Measurements from ENCODE around the gene STK16. TPM values are rescaled to one million over a fixed set of nuclear protein-coding genes. Genes with fewer than 3 reads are reported as not detected.
A peak's percentile ranks its signal among the peaks of the same experiment; 100 is the strongest.
"Not testable (repeated sequence)": the region's sequence is repeated elsewhere in the genome, so short reads cannot be mapped to it uniquely, and the experiment has no call there.

Gene STK16
- total RNA-seq, 1 donor from 2014 or later, result 19.9 TPM

- peaks cover 7% of the 10 kb centered on the region for H3K36me3 Mint-ChIP-seq
- H3K36me3 ChIP-seq, result no peaks in the 10 kb centered on the region
- TF ChIP-seq EZH2 (IDR thresholded peaks at IDR 0.05) (no peak), EZH2phosphoT487 (IDR thresholded peaks at IDR 0.05) (no peak)
- TF ChIP-seq, protein P1, sequence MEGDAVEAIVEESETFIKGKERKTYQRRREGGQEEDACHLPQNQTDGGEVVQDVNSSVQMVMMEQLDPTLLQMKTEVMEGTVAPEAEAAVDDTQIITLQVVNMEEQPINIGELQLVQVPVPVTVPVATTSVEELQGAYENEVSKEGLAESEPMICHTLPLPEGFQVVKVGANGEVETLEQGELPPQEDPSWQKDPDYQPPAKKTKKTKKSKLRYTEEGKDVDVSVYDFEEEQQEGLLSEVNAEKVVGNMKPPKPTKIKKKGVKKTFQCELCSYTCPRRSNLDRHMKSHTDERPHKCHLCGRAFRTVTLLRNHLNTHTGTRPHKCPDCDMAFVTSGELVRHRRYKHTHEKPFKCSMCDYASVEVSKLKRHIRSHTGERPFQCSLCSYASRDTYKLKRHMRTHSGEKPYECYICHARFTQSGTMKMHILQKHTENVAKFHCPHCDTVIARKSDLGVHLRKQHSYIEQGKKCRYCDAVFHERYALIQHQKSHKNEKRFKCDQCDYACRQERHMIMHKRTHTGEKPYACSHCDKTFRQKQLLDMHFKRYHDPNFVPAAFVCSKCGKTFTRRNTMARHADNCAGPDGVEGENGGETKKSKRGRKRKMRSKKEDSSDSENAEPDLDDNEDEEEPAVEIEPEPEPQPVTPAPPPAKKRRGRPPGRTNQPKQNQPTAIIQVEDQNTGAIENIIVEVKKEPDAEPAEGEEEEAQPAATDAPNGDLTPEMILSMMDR (IDR thresholded peaks at IDR 0.05), result no peak
- H3F3A ChIP-seq (ENCODE audit: low read depth), result no peaks in the 10 kb centered on the region
- no peaks in the 10 kb centered on the region for H4K20me1 ChIP-seq (ENCODE audit: low read depth)
- peaks cover 11% of the 10 kb centered on the region for H3K4me1 Mint-ChIP-seq
- H3K9me3 ChIP-seq (ENCODE audit: low read depth), result no peaks in the 10 kb centered on the region
- H3K9me3 Mint-ChIP-seq, result no peaks in the 10 kb centered on the region
- H2AFZ ChIP-seq (replicated peaks), result no peak overlapping the region
- no peak overlapping the region for H3K27ac ChIP-seq
- peaks cover 5% of the 10 kb centered on the region for H3K4me1 ChIP-seq
- no peak overlapping the region for H3K9ac ChIP-seq
- H3K4me3 Mint-ChIP-seq, result peak overlapping the region; percentile 22
- H3K4me3 ChIP-seq, result no peak overlapping the region
- no peaks in the 10 kb centered on the region for H3K79me2 ChIP-seq (ENCODE audit: low read depth)
- H3K27me3 Mint-ChIP-seq (ENCODE audit: insufficient read depth, low read depth), result peaks cover 9% of the 10 kb centered on the region
- H3K4me2 ChIP-seq, result no peak overlapping the region
- DNase-seq (ENCODE audit: low spot score), result peak; percentile 84
- H3K27ac Mint-ChIP-seq, result peak overlapping the region; percentile 18
- H3K27me3 ChIP-seq, result no peaks in the 10 kb centered on the region
Observed at GRCh38 chr2:219285894-219286425, 40.7 kb downstream of the STK16 start.

- no peaks in the 10 kb centered on the region for H4K20me1 ChIP-seq (ENCODE audit: low read depth)
- peaks cover 9% of the 10 kb centered on the region for H3K27me3 Mint-ChIP-seq (ENCODE audit: insufficient read depth, low read depth)
- TF ChIP-seq EZH2phosphoT487 (IDR thresholded peaks at IDR 0.05) (no peak), EZH2 (IDR thresholded peaks at IDR 0.05) (no peak)
- TF ChIP-seq, protein P1 (IDR thresholded peaks at IDR 0.05), result no peak
- H3K9me3 ChIP-seq (ENCODE audit: low read depth), result no peaks in the 10 kb centered on the region
- no peak overlapping the region for H3K27ac ChIP-seq
- no peak overlapping the region for H2AFZ ChIP-seq (replicated peaks)
- no peak for DNase-seq (ENCODE audit: low spot score)
- no peaks in the 10 kb centered on the region for H3K9me3 Mint-ChIP-seq
- no peak overlapping the region for H3K27ac Mint-ChIP-seq
- H3K4me2 ChIP-seq, result no peak overlapping the region
- no peaks in the 10 kb centered on the region for H3K79me2 ChIP-seq (ENCODE audit: low read depth)
- H3K9ac ChIP-seq, result no peak overlapping the region
- H3K4me3 ChIP-seq, result no peak overlapping the region
- H3K36me3 ChIP-seq, result no peaks in the 10 kb centered on the region
- H3K4me1 Mint-ChIP-seq, result peaks cover 4% of the 10 kb centered on the region
- H3K27me3 ChIP-seq, result no peaks in the 10 kb centered on the region
- H3K4me1 ChIP-seq, result peaks cover 5% of the 10 kb centered on the region
- peak overlapping the region; percentile 22 for H3K4me3 Mint-ChIP-seq
- peaks cover 7% of the 10 kb centered on the region for H3K36me3 Mint-ChIP-seq
- no peaks in the 10 kb centered on the region for H3F3A ChIP-seq (ENCODE audit: low read depth)
Observed at GRCh38 chr2:219286436-219287115, 41.3 kb downstream of the STK16 start.

- not testable (repeated sequence) for H3K9me3 ChIP-seq (ENCODE audit: low read depth); H3K27me3 Mint-ChIP-seq (ENCODE audit: insufficient read depth, low read depth); H3K4me3 ChIP-seq; H3K27ac ChIP-seq; H2AFZ ChIP-seq (replicated peaks); H3K36me3 ChIP-seq; H3K4me2 ChIP-seq; H3F3A ChIP-seq (ENCODE audit: low read depth); H3K79me2 ChIP-seq (ENCODE audit: low read depth); H3K9ac ChIP-seq; H3K27me3 ChIP-seq; DNase-seq (ENCODE audit: low spot score); H3K36me3 Mint-ChIP-seq; H3K4me1 ChIP-seq; H3K4me1 Mint-ChIP-seq; H3K9me3 Mint-ChIP-seq; H4K20me1 ChIP-seq (ENCODE audit: low read depth); H3K27ac Mint-ChIP-seq
- peak overlapping the region; percentile 46 for H3K4me3 Mint-ChIP-seq
Observed at GRCh38 chr2:219287116-219287440, 41.8 kb downstream of the STK16 start.

GRCh38 chr2:219287580-219288265, 42.4 kb downstream of the STK16 start:
- Histone ChIP-seq H3K27ac (no peak overlapping the region), H2AFZ (replicated peaks) (no peak overlapping the region), H3K9me3 (ENCODE audit: low read depth) (no peaks in the 10 kb centered on the region), H3K36me3 (no peaks in the 10 kb centered on the region), H3K4me1 (peaks cover 5% of the 10 kb centered on the region), H3K9ac (no peak overlapping the region), H3K27me3 (no peaks in the 10 kb centered on the region), H3F3A (ENCODE audit: low read depth) (no peaks in the 10 kb centered on the region), H3K4me3 (no peak overlapping the region), H4K20me1 (ENCODE audit: low read depth) (no peaks in the 10 kb centered on the region), H3K79me2 (ENCODE audit: low read depth) (no peaks in the 10 kb centered on the region), H3K4me2 (no peak overlapping the region)
- Mint-ChIP-seq H3K4me3 (peak overlapping the region; percentile 46), H3K36me3 (peaks cover 4% of the 10 kb centered on the region), H3K27me3 (ENCODE audit: insufficient read depth, low read depth) (peaks cover 9% of the 10 kb centered on the region), H3K4me1 (peaks cover 4% of the 10 kb centered on the region), H3K9me3 (no peaks in the 10 kb centered on the region), H3K27ac (no peak overlapping the region)
- no peak for DNase-seq (ENCODE audit: low spot score)
- TF ChIP-seq, protein P1 (IDR thresholded peaks at IDR 0.05), result no peak
- no peak for TF ChIP-seq EZH2 (IDR thresholded peaks at IDR 0.05)
